SU-DHL-6 (cell line): Measurements from ENCODE around the gene GARS1.
"Not testable (repeated sequence)": the region's sequence is repeated elsewhere in the genome, so short reads cannot be mapped to it uniquely, and the experiment has no call there.

Experiments used
- H2AFZ ChIP-seq: fragments of 200-600 bp; sonication (generic); 2 replicates; pipeline ENCODE4 v1.6.1; 2014; ENCODE audit warnings: low read depth, mild to moderate bottlenecking, moderate library complexity, mixed read lengths, antibody characterized with exemption, low read length; ENCODE audit not compliant: severe bottlenecking
- H3F3A ChIP-seq: fragments of 200-600 bp; shearing (Covaris generic); 2 replicates; pipeline ENCODE4 v1.6.0; 2016; ENCODE audit warnings: antibody characterized with exemption, mild to moderate bottlenecking; ENCODE audit not compliant: insufficient read depth
- H3K27ac ChIP-seq: fragments of 200-600 bp; sonication (generic); 2 replicates; pipeline ENCODE4 v1.5.1; 2016; ENCODE audit warnings: low read depth, mild to moderate bottlenecking, low read length, moderate library complexity, mixed read lengths
- H3K27me3 ChIP-seq: fragments of 200-600 bp; sonication (generic), shearing (Covaris generic); 2 replicates; pipeline ENCODE4 v1.6.0; 2014; ENCODE audit warnings: mild to moderate bottlenecking, low read length
- H3K36me3 ChIP-seq: fragments of 200-600 bp; sonication (generic); 2 replicates; pipeline ENCODE4 v1.6.1; 2014; ENCODE audit warnings: mild to moderate bottlenecking, low read length, mixed read lengths
- H3K4me2 ChIP-seq: fragments of 300-600, 200-600 bp; shearing (Covaris generic), sonication (generic); 2 replicates; pipeline ENCODE4 v1.6.0; 2014; ENCODE audit warnings: low read length, low read depth, mild to moderate bottlenecking; ENCODE audit not compliant: poor library complexity, severe bottlenecking
- H3K4me3 ChIP-seq: fragments of 200-600 bp; sonication (generic); 2 replicates; pipeline ENCODE4 v1.5.1; 2014; ENCODE audit warnings: antibody characterized with exemption, low read length, mild to moderate bottlenecking, mixed read lengths; ENCODE audit not compliant: insufficient read depth, poor library complexity, severe bottlenecking
- H3K79me2 ChIP-seq: fragments of 200-600 bp; sonication (generic); 2 replicates; pipeline ENCODE4 v1.6.1; 2014; ENCODE audit warnings: mild to moderate bottlenecking, low read length, moderate library complexity; ENCODE audit not compliant: insufficient read depth
- H3K9ac ChIP-seq: fragments of 200-600 bp; sonication (generic); 2 replicates; pipeline ENCODE4 v1.7.0; 2014; ENCODE audit warnings: mild to moderate bottlenecking, low read length
- H3K9me2 ChIP-seq: fragments of 200-600 bp; sonication (generic); replicated peaks from 2 replicates; pipeline ENCODE4 v1.6.1; 2014; ENCODE audit warnings: low read length; ENCODE audit not compliant: insufficient read depth
- H3K9me3 ChIP-seq: fragments of 200-600 bp; sonication (generic); 2 replicates; pipeline ENCODE4 v1.6.1; 2014; ENCODE audit warnings: low read length, mixed read lengths; ENCODE audit not compliant: insufficient read depth
- H4K20me1 ChIP-seq: fragments of 200-600 bp; sonication (generic); 2 replicates; pipeline ENCODE4 v1.6.1; 2014; ENCODE audit warnings: low read depth, mild to moderate bottlenecking, antibody characterized with exemption, low read length, moderate library complexity, mixed read lengths
- EZH2phosphoT487 ChIP-seq: fragments of 200-600 bp; sonication (generic), shearing (Covaris generic); conservative IDR thresholded peaks from 2 replicates; pipeline ENCODE4 v1.6.1; 2018; ENCODE audit warnings: mild to moderate bottlenecking, antibody characterized with exemption, low read length, moderate library complexity, mixed read lengths
- TF ChIP-seq, protein P1 (sequence below): fragments of 200-600 bp; sonication (generic); IDR thresholded peaks from one replicate; pipeline ENCODE4 v1.5.1; 2017; ENCODE audit warnings: antibody characterized with exemption, mild to moderate bottlenecking, low read length, moderate library complexity; ENCODE audit not compliant: insufficient read depth, poor library complexity, severe bottlenecking

Gene GARS1

GRCh38 chr7:30584415-30584814 is 10.3 kb upstream of the GARS1 start:
- H3K79me2 ChIP-seq: no peaks in the 10 kb centered on the region
- H3K9me3 ChIP-seq: peaks cover 10% of the 10 kb centered on the region; the same call in 1 of the 2 replicates
- peaks cover 31% of the 10 kb centered on the region for H3K36me3 ChIP-seq
- H3K4me3 ChIP-seq: no peak overlapping the region
- H3K27ac ChIP-seq: no peak overlapping the region
- no peaks in the 10 kb centered on the region for H3K9me2 ChIP-seq
- no peak overlapping the region for H3K4me2 ChIP-seq
- no peak overlapping the region for H2AFZ ChIP-seq
- TF ChIP-seq, protein P1, sequence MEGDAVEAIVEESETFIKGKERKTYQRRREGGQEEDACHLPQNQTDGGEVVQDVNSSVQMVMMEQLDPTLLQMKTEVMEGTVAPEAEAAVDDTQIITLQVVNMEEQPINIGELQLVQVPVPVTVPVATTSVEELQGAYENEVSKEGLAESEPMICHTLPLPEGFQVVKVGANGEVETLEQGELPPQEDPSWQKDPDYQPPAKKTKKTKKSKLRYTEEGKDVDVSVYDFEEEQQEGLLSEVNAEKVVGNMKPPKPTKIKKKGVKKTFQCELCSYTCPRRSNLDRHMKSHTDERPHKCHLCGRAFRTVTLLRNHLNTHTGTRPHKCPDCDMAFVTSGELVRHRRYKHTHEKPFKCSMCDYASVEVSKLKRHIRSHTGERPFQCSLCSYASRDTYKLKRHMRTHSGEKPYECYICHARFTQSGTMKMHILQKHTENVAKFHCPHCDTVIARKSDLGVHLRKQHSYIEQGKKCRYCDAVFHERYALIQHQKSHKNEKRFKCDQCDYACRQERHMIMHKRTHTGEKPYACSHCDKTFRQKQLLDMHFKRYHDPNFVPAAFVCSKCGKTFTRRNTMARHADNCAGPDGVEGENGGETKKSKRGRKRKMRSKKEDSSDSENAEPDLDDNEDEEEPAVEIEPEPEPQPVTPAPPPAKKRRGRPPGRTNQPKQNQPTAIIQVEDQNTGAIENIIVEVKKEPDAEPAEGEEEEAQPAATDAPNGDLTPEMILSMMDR: no peak
- no peak for TF ChIP-seq EZH2phosphoT487
- no peaks in the 10 kb centered on the region for H3F3A ChIP-seq
- H4K20me1 ChIP-seq: no peaks in the 10 kb centered on the region
- no peaks in the 10 kb centered on the region for H3K27me3 ChIP-seq
- no peak overlapping the region for H3K9ac ChIP-seq

- peaks cover 31% of the 10 kb centered on the region for H3K36me3 ChIP-seq
- H3K9ac ChIP-seq: no peak overlapping the region
- no peak overlapping the region for H2AFZ ChIP-seq
- H3K79me2 ChIP-seq: no peaks in the 10 kb centered on the region
- H3K4me2 ChIP-seq: no peak overlapping the region
- H4K20me1 ChIP-seq: no peaks in the 10 kb centered on the region
- no peaks in the 10 kb centered on the region for H3K9me2 ChIP-seq
- no peak overlapping the region for H3K4me3 ChIP-seq
- H3K9me3 ChIP-seq: peaks cover 10% of the 10 kb centered on the region; the same call in 1 of the 2 replicates
- H3F3A ChIP-seq: no peaks in the 10 kb centered on the region
- H3K27ac ChIP-seq: no peak overlapping the region
- TF ChIP-seq EZH2phosphoT487: no peak
- TF ChIP-seq, protein P1: no peak
- no peaks in the 10 kb centered on the region for H3K27me3 ChIP-seq
These were observed 9.7 kb upstream of the GARS1 start for GRCh38 chr7:30584965-30585364.

DNA sequence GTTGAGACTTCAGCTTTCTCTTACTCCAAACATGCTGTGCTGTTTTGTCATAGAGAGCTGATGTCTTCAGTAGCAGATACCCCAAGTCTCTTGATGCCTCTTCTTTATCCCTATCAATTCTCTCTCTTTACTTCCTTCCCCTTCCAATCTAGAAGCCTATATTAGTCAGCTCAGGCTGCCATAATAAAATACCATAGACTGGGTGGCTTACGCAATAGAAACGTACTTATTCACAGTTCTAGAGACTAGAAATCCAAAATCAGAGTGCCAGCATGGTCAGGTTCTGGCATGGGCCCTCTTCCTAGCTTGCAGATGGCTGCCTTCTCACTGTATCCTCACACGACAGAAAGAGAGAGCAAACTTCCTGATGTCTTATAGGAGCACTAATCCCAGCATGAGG is 9.0 kb upstream of the GARS1 start:
- no peaks in the 10 kb centered on the region for H3K9me2 ChIP-seq
- no peak overlapping the region for H2AFZ ChIP-seq
- H3K36me3 ChIP-seq: peaks cover 31% of the 10 kb centered on the region
- H3K4me2 ChIP-seq: no peak overlapping the region
- no peak for TF ChIP-seq EZH2phosphoT487
- TF ChIP-seq, protein P1: no peak
- no peak overlapping the region for H3K27ac ChIP-seq
- H3K9ac ChIP-seq: no peak overlapping the region
- no peaks in the 10 kb centered on the region for H3K27me3 ChIP-seq
- no peaks in the 10 kb centered on the region for H3F3A ChIP-seq
- no peaks in the 10 kb centered on the region for H4K20me1 ChIP-seq
- H3K79me2 ChIP-seq: no peaks in the 10 kb centered on the region
- no peak overlapping the region for H3K4me3 ChIP-seq
- H3K9me3 ChIP-seq: peaks cover 10% of the 10 kb centered on the region; the same call in 1 of the 2 replicates

DNA sequence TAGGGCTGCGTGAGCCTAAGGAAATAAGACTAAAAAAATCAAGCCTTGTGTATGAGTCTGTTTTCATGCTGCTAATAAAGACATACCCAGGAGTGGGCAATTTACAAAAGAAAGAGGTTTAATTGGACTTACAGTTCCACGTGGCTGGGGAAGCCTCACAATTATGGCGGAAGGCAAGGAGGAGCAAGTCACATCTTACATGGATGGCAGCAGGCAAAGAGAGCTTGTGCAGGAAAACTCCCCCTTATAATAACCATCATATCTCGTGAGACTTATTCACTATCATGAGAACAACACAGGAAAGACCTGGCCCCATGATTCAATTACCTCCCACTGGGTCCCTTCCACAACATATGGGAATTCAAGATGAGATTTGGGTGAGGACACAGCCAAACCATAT is 7.1 kb upstream of the GARS1 start:
- not testable (repeated sequence) for H3K9me2 ChIP-seq, H2AFZ ChIP-seq, H3K4me2 ChIP-seq, H3K9me3 ChIP-seq, H3K27ac ChIP-seq, H3K9ac ChIP-seq, H3K79me2 ChIP-seq, H4K20me1 ChIP-seq, H3K4me3 ChIP-seq, H3K27me3 ChIP-seq
- Histone ChIP-seq H3K36me3 (peaks cover 19% of the 10 kb centered on the region), H3F3A (peaks cover 10% of the 10 kb centered on the region; the same call in 1 of the 2 replicates)
